Measurements from ENCODE around the gene CYBC1. TPM values are rescaled to one million over a fixed set of nuclear protein-coding genes. Genes with fewer than 3 reads are reported as not detected.

The CYBC1 gene
- total and polyA plus RNA-seq, 4 donors: 23.2 to 45.6 (median 34.9) TPM

DNA sequence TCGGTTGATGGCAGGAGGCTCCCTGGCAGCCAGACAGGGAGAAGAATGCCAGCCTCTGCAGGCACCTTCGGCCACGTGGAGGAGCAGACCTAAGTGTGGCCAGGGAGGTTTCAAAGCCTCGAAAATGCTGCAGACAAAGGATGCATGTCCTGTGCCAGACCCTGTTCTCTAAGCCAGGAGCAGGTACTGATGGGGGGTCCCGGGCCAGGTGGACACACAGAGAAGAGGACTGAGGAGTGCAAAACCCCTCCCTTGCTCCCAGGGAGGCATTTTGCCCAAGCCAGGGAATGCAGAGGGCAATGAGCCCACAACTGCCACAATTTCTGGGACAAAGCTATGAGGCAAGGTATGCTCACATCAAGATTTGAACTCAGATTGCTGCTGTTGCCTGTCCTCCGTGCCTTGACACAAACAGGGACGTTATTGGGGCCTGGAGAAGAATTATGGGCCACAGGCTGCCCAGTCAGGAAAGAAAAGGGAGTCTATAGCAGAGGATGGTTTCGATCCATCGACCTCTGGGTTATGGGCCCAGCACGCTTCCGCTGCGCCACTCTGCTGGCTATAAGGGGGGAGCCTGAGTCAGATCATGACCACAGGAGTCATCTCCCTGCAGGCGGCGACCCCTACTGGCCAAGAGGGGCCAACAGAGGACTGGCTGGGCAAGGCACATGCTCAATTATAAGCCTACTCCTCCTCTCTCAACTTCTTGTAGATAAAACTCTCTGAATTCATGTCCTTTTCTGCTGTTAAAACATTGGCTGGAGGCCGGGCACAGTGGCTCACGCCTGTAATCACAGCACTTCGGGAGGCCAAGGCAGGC, 43.9 kb upstream of the CYBC1 start:
- no peaks in the 10 kb centered on the region for H3K9me3 ChIP-seq (ENCODE audit: control insufficient read depth in 4 of 4, low read length in 3 of 4)
- H3K4me1 ChIP-seq (ENCODE audit: control insufficient read depth in 4 of 4, insufficient read depth in 4 of 4, low read length in 3 of 4): peaks cover 2 to 11% (median 6%) of the 10 kb centered on the region in 4 donors
- TF ChIP-seq FOXA2 (IDR thresholded peaks at IDR 0.05) (peak; percentile 29), RXRA (IDR thresholded peaks at IDR 0.05) (peak; percentile 79 to 92), HNF4A (conservative IDR thresholded peaks at IDR 0.05) (peak in 1 of 2 donors; percentile 79), HNF4G (IDR thresholded peaks at IDR 0.05) (no peak), SP1 (IDR thresholded peaks at IDR 0.05) (peak; percentile 54), GABPA (IDR thresholded peaks at IDR 0.05 in 1 of 2, conservative IDR thresholded peaks at IDR 0.05 in 1 of 2) (peak in 1 of 2 donors; percentile 53), YY1 (IDR thresholded peaks at IDR 0.05) (peak; percentile 89), FOXA1 (IDR thresholded peaks at IDR 0.05) (peak; percentile 67), JUND (IDR thresholded peaks at IDR 0.05) (peak in 1 of 2 donors; percentile 53), EGR1 (IDR thresholded peaks at IDR 0.05; ENCODE audit: low read depth in 2 of 2) (peak in 1 of 2 donors; percentile 38), NR2F2 (IDR thresholded peaks at IDR 0.05) (peak; percentile 52), RAD21 (IDR thresholded peaks at IDR 0.05) (peak; percentile 77 to 79), TAF1 (conservative IDR thresholded peaks at IDR 0.05) (no peak)
- TF ChIP-seq, protein P1, sequence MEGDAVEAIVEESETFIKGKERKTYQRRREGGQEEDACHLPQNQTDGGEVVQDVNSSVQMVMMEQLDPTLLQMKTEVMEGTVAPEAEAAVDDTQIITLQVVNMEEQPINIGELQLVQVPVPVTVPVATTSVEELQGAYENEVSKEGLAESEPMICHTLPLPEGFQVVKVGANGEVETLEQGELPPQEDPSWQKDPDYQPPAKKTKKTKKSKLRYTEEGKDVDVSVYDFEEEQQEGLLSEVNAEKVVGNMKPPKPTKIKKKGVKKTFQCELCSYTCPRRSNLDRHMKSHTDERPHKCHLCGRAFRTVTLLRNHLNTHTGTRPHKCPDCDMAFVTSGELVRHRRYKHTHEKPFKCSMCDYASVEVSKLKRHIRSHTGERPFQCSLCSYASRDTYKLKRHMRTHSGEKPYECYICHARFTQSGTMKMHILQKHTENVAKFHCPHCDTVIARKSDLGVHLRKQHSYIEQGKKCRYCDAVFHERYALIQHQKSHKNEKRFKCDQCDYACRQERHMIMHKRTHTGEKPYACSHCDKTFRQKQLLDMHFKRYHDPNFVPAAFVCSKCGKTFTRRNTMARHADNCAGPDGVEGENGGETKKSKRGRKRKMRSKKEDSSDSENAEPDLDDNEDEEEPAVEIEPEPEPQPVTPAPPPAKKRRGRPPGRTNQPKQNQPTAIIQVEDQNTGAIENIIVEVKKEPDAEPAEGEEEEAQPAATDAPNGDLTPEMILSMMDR (IDR thresholded peaks at IDR 0.05; ENCODE audit: low read depth, low read length, missing input control): peak; percentile 88
- TF ChIP-seq, protein P2, sequence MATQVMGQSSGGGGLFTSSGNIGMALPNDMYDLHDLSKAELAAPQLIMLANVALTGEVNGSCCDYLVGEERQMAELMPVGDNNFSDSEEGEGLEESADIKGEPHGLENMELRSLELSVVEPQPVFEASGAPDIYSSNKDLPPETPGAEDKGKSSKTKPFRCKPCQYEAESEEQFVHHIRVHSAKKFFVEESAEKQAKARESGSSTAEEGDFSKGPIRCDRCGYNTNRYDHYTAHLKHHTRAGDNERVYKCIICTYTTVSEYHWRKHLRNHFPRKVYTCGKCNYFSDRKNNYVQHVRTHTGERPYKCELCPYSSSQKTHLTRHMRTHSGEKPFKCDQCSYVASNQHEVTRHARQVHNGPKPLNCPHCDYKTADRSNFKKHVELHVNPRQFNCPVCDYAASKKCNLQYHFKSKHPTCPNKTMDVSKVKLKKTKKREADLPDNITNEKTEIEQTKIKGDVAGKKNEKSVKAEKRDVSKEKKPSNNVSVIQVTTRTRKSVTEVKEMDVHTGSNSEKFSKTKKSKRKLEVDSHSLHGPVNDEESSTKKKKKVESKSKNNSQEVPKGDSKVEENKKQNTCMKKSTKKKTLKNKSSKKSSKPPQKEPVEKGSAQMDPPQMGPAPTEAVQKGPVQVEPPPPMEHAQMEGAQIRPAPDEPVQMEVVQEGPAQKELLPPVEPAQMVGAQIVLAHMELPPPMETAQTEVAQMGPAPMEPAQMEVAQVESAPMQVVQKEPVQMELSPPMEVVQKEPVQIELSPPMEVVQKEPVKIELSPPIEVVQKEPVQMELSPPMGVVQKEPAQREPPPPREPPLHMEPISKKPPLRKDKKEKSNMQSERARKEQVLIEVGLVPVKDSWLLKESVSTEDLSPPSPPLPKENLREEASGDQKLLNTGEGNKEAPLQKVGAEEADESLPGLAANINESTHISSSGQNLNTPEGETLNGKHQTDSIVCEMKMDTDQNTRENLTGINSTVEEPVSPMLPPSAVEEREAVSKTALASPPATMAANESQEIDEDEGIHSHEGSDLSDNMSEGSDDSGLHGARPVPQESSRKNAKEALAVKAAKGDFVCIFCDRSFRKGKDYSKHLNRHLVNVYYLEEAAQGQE (IDR thresholded peaks at IDR 0.05): peak; percentile 74
- TF ChIP-seq, protein P3, sequence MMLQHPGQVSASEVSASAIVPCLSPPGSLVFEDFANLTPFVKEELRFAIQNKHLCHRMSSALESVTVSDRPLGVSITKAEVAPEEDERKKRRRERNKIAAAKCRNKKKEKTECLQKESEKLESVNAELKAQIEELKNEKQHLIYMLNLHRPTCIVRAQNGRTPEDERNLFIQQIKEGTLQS (IDR thresholded peaks at IDR 0.05): peak; percentile 100
- TF ChIP-seq, protein P4, sequence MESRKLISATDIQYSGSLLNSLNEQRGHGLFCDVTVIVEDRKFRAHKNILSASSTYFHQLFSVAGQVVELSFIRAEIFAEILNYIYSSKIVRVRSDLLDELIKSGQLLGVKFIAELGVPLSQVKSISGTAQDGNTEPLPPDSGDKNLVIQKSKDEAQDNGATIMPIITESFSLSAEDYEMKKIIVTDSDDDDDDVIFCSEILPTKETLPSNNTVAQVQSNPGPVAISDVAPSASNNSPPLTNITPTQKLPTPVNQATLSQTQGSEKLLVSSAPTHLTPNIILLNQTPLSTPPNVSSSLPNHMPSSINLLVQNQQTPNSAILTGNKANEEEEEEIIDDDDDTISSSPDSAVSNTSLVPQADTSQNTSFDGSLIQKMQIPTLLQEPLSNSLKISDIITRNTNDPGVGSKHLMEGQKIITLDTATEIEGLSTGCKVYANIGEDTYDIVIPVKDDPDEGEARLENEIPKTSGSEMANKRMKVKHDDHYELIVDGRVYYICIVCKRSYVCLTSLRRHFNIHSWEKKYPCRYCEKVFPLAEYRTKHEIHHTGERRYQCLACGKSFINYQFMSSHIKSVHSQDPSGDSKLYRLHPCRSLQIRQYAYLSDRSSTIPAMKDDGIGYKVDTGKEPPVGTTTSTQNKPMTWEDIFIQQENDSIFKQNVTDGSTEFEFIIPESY (IDR thresholded peaks at IDR 0.05): peak; percentile 18
- TF ChIP-seq, protein P5, sequence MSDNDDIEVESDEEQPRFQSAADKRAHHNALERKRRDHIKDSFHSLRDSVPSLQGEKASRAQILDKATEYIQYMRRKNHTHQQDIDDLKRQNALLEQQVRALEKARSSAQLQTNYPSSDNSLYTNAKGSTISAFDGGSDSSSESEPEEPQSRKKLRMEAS (IDR thresholded peaks at IDR 0.05): peak; percentile 89
- H3K4me3 ChIP-seq (ENCODE audit: low read depth in 1 of 3, low read length in 3 of 3): no peak overlapping the region
- DNase-seq (ENCODE audit: low spot score): peak; percentile 93
- H3K27me3 ChIP-seq (ENCODE audit: control insufficient read depth in 4 of 4, insufficient read depth in 4 of 4, low read length in 3 of 4): no peaks in the 10 kb centered on the region
- H3K36me3 ChIP-seq (ENCODE audit: control insufficient read depth in 4 of 4, insufficient read depth in 3 of 4, low read depth in 1 of 4, low read length in 3 of 4): no peaks in the 10 kb centered on the region
- H3K9ac ChIP-seq (ENCODE audit: low read depth in 1 of 2, low read length in 2 of 2): no peak overlapping the region
- 8% methylated on average over 17 of the region's 17 CpGs for WGBS
- H3K27ac ChIP-seq (ENCODE audit: low read depth in 1 of 2, low read length in 2 of 2): peak overlapping the region in 1 of 2 donors; percentile 23

All from liver (tissue), 9 donors.